GM12878 (cell line): ENCODE results near the gene CREBBP. TPM values are rescaled to one million over a fixed set of nuclear protein-coding genes. Genes with fewer than 3 reads are reported as not detected.

Experiments used
- ATAC-seq: fragments of 200-7000 bp; cut with Tn5 transposase; 3 replicates; pipeline ENCODE4 v1.9.1; 2020; ENCODE audit warnings: mild to moderate bottlenecking, moderate library complexity
- BruUV-seq: library from RNA; stranded (reverse); fragments of 400-500 nt; replicated peaks from 2 replicates; lab custom pipeline; 2021; lab: Mats Ljungman, UMichigan
- CTCF ChIA-PET: fragments of 300-600 bp; sonication (Branson Sonifier 250); formaldehyde crosslinking; extraction: SDS; loops from one replicate; lab custom pipeline; 2021; ENCODE audit warnings: inconsistent platforms; lab: Yijun Ruan, JAX
- POLR2A ChIA-PET: fragments of 350-600 bp; formaldehyde crosslinking; extraction: SDS; loops from one replicate; lab custom pipeline; 2021; ENCODE audit warnings: inconsistent platforms; lab: Charles Lee
- RAD21 ChIA-PET: fragments of 300-600 bp; sonication (Branson Sonifier 250); formaldehyde crosslinking; loops from one replicate; lab custom pipeline; 2023; ENCODE audit warnings: antibody characterized with exemption; ENCODE audit not compliant: unreplicated experiment; lab: Charles Lee
- SMC1A ChIA-PET: fragments of 300-600 bp; sonication (Branson Sonifier 250); formaldehyde crosslinking; loops from one replicate; lab custom pipeline; 2023; ENCODE audit not compliant: unreplicated experiment, uncharacterized antibody; lab: Charles Lee
- DNase-seq: peaks from one replicate; pipeline ENCODE4 v3.0.0-alpha.2; 2011; ENCODE audit warnings: low read depth, low spot score
- FAIRE-seq: peaks from 3 replicates; lab custom pipeline; 2011; peaks lifted over from hg19 to GRCh38; lab: Jason Lieb, UNC
- H2AFZ ChIP-seq: 2 replicates; pipeline ENCODE4 v1.6.0; 2011; ENCODE audit warnings: low read depth, low read length, control low read depth; ENCODE audit not compliant: control insufficient read depth
- H3K27ac ChIP-seq: 2 replicates; pipeline ENCODE4 v1.5.1; 2011; ENCODE audit warnings: control low read depth; ENCODE audit not compliant: control insufficient read depth, insufficient read depth
- H3K27me3 ChIP-seq, 2 experiments: replicated peaks in 1 of 2; 2 replicates each; pipeline versions ENCODE4 v1.6.0 to v1.6.1; 2011; ENCODE audit warnings: low read length in 1 of 2; ENCODE audit not compliant: control insufficient read depth in 2 of 2, insufficient read depth in 2 of 2
- H3K36me3 ChIP-seq, 2 experiments: 2 replicates each; pipeline ENCODE4 v1.5.1; 2011; ENCODE audit warnings: low read length in 1 of 2; ENCODE audit not compliant: control insufficient read depth in 2 of 2, insufficient read depth in 2 of 2
- H3K4me1 ChIP-seq: 2 replicates; pipeline ENCODE4 v1.6.1; 2011; ENCODE audit warnings: mild to moderate bottlenecking, low read length, moderate library complexity, mixed read lengths; ENCODE audit not compliant: control insufficient read depth, insufficient read depth
- H3K4me2 ChIP-seq: 2 replicates; pipeline ENCODE4 v1.6.0; 2011; ENCODE audit warnings: control low read depth; ENCODE audit not compliant: control insufficient read depth, insufficient read depth
- H3K4me3 ChIP-seq: fragments of 200-600 bp; sonication (generic); 2 replicates; pipeline ENCODE4 v1.5.1; 2016
- H3K79me2 ChIP-seq: 2 replicates; pipeline ENCODE4 v1.6.0; 2011; ENCODE audit warnings: low read length; ENCODE audit not compliant: control insufficient read depth, insufficient read depth
- H3K9ac ChIP-seq: 2 replicates; pipeline ENCODE4 v1.8.0; 2011; ENCODE audit warnings: low read length, control low read depth, mixed read lengths; ENCODE audit not compliant: control insufficient read depth, insufficient read depth
- H3K9me3 ChIP-seq: replicated peaks from 3 replicates; pipeline ENCODE4 v1.5.1; 2011; ENCODE audit warnings: mild to moderate bottlenecking, low read length; ENCODE audit not compliant: control insufficient read depth, insufficient read depth
- H4K20me1 ChIP-seq: 2 replicates; pipeline ENCODE4 v1.6.0; 2011; ENCODE audit not compliant: control insufficient read depth, insufficient read depth
- CBFB ChIP-seq: IDR thresholded peaks from 2 replicates; pipeline ENCODE4 v1.6.1; 2016; ENCODE audit warnings: antibody characterized with exemption, low read depth
- CHD2 ChIP-seq: IDR thresholded peaks from 2 replicates; pipeline ENCODE4 v1.6.1; 2011; ENCODE audit warnings: low read depth, low read length, improper control_type of control experiment, borderline replicate concordance
- CREB1 ChIP-seq: IDR thresholded peaks from 2 replicates; pipeline ENCODE4 v1.6.1; 2012; ENCODE audit warnings: low read depth, mild to moderate bottlenecking, inconsistent platforms
- EZH2 ChIP-seq: IDR thresholded peaks from 2 replicates; pipeline ENCODE4 v1.6.1; 2012; ENCODE audit warnings: low read depth, mild to moderate bottlenecking, control low read depth, inconsistent platforms, low read length, borderline replicate concordance; ENCODE audit not compliant: control insufficient read depth
- GABPA ChIP-seq: IDR thresholded peaks from 2 replicates; pipeline ENCODE4 v1.6.1; 2014; ENCODE audit warnings: antibody characterized with exemption, low read depth, mild to moderate bottlenecking, inconsistent platforms
- PKNOX1 ChIP-seq: fragments of 450-650 bp; IDR thresholded peaks from 2 replicates; pipeline ENCODE4 v1.6.1; 2016; ENCODE audit warnings: mild to moderate bottlenecking
- SKIL ChIP-seq: fragments of 450-650 bp; IDR thresholded peaks from 2 replicates; pipeline ENCODE4 v1.6.1; 2017; ENCODE audit warnings: mild to moderate bottlenecking, low read depth, inconsistent platforms; ENCODE audit not compliant: poor library complexity, severe bottlenecking
- SP1 ChIP-seq: IDR thresholded peaks from one replicate; pipeline ENCODE4 v1.6.1; 2011; ENCODE audit warnings: low read depth, low read length
- ZNF622 ChIP-seq: fragments of 450-650 bp; IDR thresholded peaks from 2 replicates; pipeline ENCODE4 v1.6.1; 2017; ENCODE audit warnings: mild to moderate bottlenecking, inconsistent platforms
- WGBS: methylation state at CpG from one replicate; pipeline ENCODE4 v1.1.6; 2016; ENCODE audit warnings: low lambda C conversion rate; ENCODE audit not compliant: insufficient replicate concordance, insufficient coverage; ENCODE audit errors: missing lambda C conversion rate; 5-methylcytosine and 5-hydroxymethylcytosine counted together
- in situ Hi-C: fragments of 300-500 bp; cut with MboI; formaldehyde crosslinking; loops from 9 replicates; pipeline ENCODE4 v1.14.3; 2018; ENCODE audit warnings: mixed read lengths
- intact Hi-C: fragments of 100-400 bp; cut with micrococcal nuclease; formaldehyde crosslinking; loops from one replicate; pipeline ENCODE4 v1.14.2; 2022; ENCODE audit not compliant: unreplicated experiment
- polyA plus RNA-seq, 11 experiments: library from polyadenylated mRNA; depleted of rRNA in 4 of 11; unstranded in 6 of 11; stranded (reverse) in 5 of 11; fragments of >200 nt; fragmentation: Nextera tagmentation in 4 of 11; fragmentation: Illumina TruSeq in 1 of 11; extraction: Ambion mirVana in 4 of 11; extraction: Trizol in 1 of 11; gene quantifications; 1 replicate in 1 of 11; 2 replicates in 10 of 11; pipeline versions ENCODE4 v1.2.1 to v1.2.3, GENCODE V29; 2011 to 2016; ENCODE audit warnings: inconsistent platforms in 2 of 11, missing spikeins in 2 of 11, low read depth in 1 of 11
- total RNA-seq, 4 experiments: library from RNA; depleted of rRNA in 3 of 4; stranded (reverse); fragments of >200 nt in 3 of 4; fragmentation: Illumina TruSeq in 1 of 4; extraction: Trizol in 1 of 4; gene quantifications; 2 replicates each; pipeline versions ENCODE4 v1.2.1 to v1.2.3, GENCODE V29; 2013 to 2021

The CREBBP gene
- total and polyA plus RNA-seq, 10 of the 15 experiments (the other 5 are each of a cell fraction or from before 2014, with no cell fraction given): 3.4 to 32.7 (median 7.9) TPM

GRCh38 chr16:3728424-3729160 lies 151.9 kb downstream of the CREBBP start:
- in situ Hi-C loops (no loop called here), intact Hi-C loops (no loop called here)

GRCh38 chr16:3727806-3728381 lies 152.6 kb downstream of the CREBBP start:
- RAD21 ChIA-PET: no interaction called here
- no peak for DNase-seq
- no peaks in the 10 kb centered on the region for H4K20me1 ChIP-seq
- no peaks in the 10 kb centered on the region for H3K79me2 ChIP-seq
- H2AFZ ChIP-seq: no peak overlapping the region
- peaks cover 8 to 39% of the 10 kb centered on the region in 2 experiments for H3K36me3 ChIP-seq
- WGBS: 97% methylated on average over 19 of the region's 21 CpGs
- in situ Hi-C loops: no loop called here
- no peaks in the 10 kb centered on the region for H3K4me1 ChIP-seq
- no peaks in the 10 kb centered on the region for H3K9me3 ChIP-seq
- H3K4me3 ChIP-seq: no peak overlapping the region
- no peaks in the 10 kb centered on the region for H3K27me3 ChIP-seq
- POLR2A ChIA-PET: no interaction called here
- CTCF ChIA-PET: no interaction called here
- no peak for FAIRE-seq
- no peak overlapping the region for H3K9ac ChIP-seq
- no peak for ATAC-seq
- no peak overlapping the region for H3K27ac ChIP-seq
- intact Hi-C loops: no loop called here
- no peak overlapping the region for H3K4me2 ChIP-seq
- BruUV-seq: no TSS peak
- SMC1A ChIA-PET: no interaction called here
- TF ChIP-seq EZH2 (no peak), SP1 (no peak), SKIL (no peak), CBFB (no peak), GABPA (no peak)

More at GRCh38 chr16:3728424-3729160, 151.9 kb downstream of the CREBBP start:
- H3K79me2 ChIP-seq: no peaks in the 10 kb centered on the region
- DNase-seq (no peak), FAIRE-seq (no peak), ATAC-seq (no peak)
- H3K4me3 ChIP-seq: no peak overlapping the region
- peaks cover 8 to 39% of the 10 kb centered on the region in 2 experiments for H3K36me3 ChIP-seq
- 98% methylated on average over 30 of the region's 31 CpGs for WGBS
- BruUV-seq: no TSS peak
- no peak overlapping the region for H2AFZ ChIP-seq
- H3K9me3 ChIP-seq: no peaks in the 10 kb centered on the region
- H4K20me1 ChIP-seq: no peaks in the 10 kb centered on the region
- TF ChIP-seq CHD2: no peak
- TF ChIP-seq PKNOX1: no peak
- no peak for TF ChIP-seq ZNF622
- no peak for TF ChIP-seq CREB1
- no peaks in the 10 kb centered on the region for H3K27me3 ChIP-seq
- ChIA-PET POLR2A (no interaction called here), CTCF (no interaction called here), RAD21 (no interaction called here), SMC1A (no interaction called here)
- H3K27ac ChIP-seq: no peak overlapping the region
- no peaks in the 10 kb centered on the region for H3K4me1 ChIP-seq
- H3K9ac ChIP-seq: no peak overlapping the region
- no peak overlapping the region for H3K4me2 ChIP-seq
